K562 (cell line): ENCODE measurements around the gene TMEM184B. TPM values are rescaled to one million over a fixed set of nuclear protein-coding genes. Genes with fewer than 3 reads are reported as not detected.
A peak's percentile ranks its signal among the peaks of the same experiment; 100 is the strongest.

Experiments
- ATF3 ChIP-seq, 2 experiments: fragments of 450-650 bp in 1 of 2; sonication (generic) in 1 of 2; formaldehyde crosslinking in 1 of 2; IDR thresholded peaks in 1 of 2; conservative IDR thresholded peaks in 1 of 2; 2 replicates each; pipeline versions ENCODE4 v1.6.1 to v1.8.1; 2016 to 2023; ENCODE audit warnings: mild to moderate bottlenecking in 2 of 2, moderate library complexity in 2 of 2, inconsistent platforms in 1 of 2, missing genetic modification reagents in 1 of 2
- BCLAF1 ChIP-seq, 2 experiments: fragments of 450-650 bp in 1 of 2; IDR thresholded peaks; 2 replicates each; pipeline ENCODE4 v1.6.1; 2011 to 2017; ENCODE audit warnings: low read depth in 2 of 2, antibody characterized with exemption in 1 of 2, borderline replicate concordance in 1 of 2, low read length in 1 of 2, mild to moderate bottlenecking in 1 of 2, mixed read lengths in 1 of 2; ENCODE audit not compliant: control insufficient read depth in 1 of 2
- BDP1 ChIP-seq: IDR thresholded peaks from 3 replicates; pipeline ENCODE4 v1.6.1; 2011; ENCODE audit not compliant: insufficient read length, insufficient read depth
- CHCHD3 ChIP-seq: fragments of 250-450 bp; sonication (Bioruptor Pico); IDR thresholded peaks from 2 replicates; pipeline ENCODE4 v2.1.2; 2022; ENCODE audit warnings: mild to moderate bottlenecking
- CHD1 ChIP-seq: fragments of 200-600 bp; sonication (generic); IDR thresholded peaks from one replicate; pipeline ENCODE4 v1.6.1; 2012; ENCODE audit warnings: mild to moderate bottlenecking, moderate library complexity, low read length, inconsistent platforms
- E2F1 ChIP-seq: sonication (generic); formaldehyde crosslinking; IDR thresholded peaks from 2 replicates; pipeline ENCODE4 v1.8.1; 2023; ENCODE audit warnings: mild to moderate bottlenecking, missing genetic modification reagents, moderate library complexity
- E2F4 ChIP-seq: sonication (generic); formaldehyde crosslinking; IDR thresholded peaks from 2 replicates; pipeline ENCODE4 v1.8.0; 2022; ENCODE audit warnings: mild to moderate bottlenecking, low read depth, missing genetic modification reagents
- KLF16 ChIP-seq: IDR thresholded peaks from 2 replicates; pipeline ENCODE4 v1.6.1; 2016; ENCODE audit warnings: antibody characterized with exemption
- L3MBTL2 ChIP-seq: fragments of 450-650 bp; IDR thresholded peaks from 2 replicates; pipeline ENCODE4 v1.6.1; 2016; ENCODE audit warnings: mild to moderate bottlenecking, moderate library complexity
- NELFE ChIP-seq: IDR thresholded peaks from 2 replicates; pipeline ENCODE4 v1.6.1; 2011; ENCODE audit warnings: mild to moderate bottlenecking; ENCODE audit not compliant: insufficient read depth, insufficient read length
- NEUROD1 ChIP-seq: fragments of 150-350 bp; IDR thresholded peaks from 2 replicates; pipeline ENCODE4 v1.6.1; 2014; ENCODE audit warnings: borderline replicate concordance, low read length, low read depth; ENCODE audit not compliant: partially characterized antibody
- NR4A1 ChIP-seq, 2 experiments: fragments of 250-450 bp in 1 of 2; fragments of 450-650 bp in 1 of 2; sonication (Bioruptor Pico) in 1 of 2; IDR thresholded peaks; 2 replicates each; pipeline versions ENCODE4 v1.4.0 to v1.6.1; 2016 to 2020; ENCODE audit warnings: mild to moderate bottlenecking in 2 of 2, missing compliant biosample characterization in 1 of 2, missing genetic modification characterization in 1 of 2, moderate library complexity in 1 of 2
- PHB ChIP-seq: fragments of 250-450 bp; sonication (Bioruptor Pico); IDR thresholded peaks from 2 replicates; pipeline ENCODE4 v1.5.0; 2021
- PHB2 ChIP-seq: fragments of 450-650 bp; IDR thresholded peaks from 2 replicates; pipeline ENCODE4 v1.6.1; 2017; ENCODE audit warnings: low read depth
- RFX1 ChIP-seq: fragments of 450-650 bp; IDR thresholded peaks from 2 replicates; pipeline ENCODE4 v1.6.1; 2016; ENCODE audit warnings: mild to moderate bottlenecking, moderate library complexity
- SIN3A ChIP-seq, 2 experiments: fragments of 150-350 bp in 1 of 2; IDR thresholded peaks; 2 replicates each; pipeline ENCODE4 v1.6.1; 2011 to 2016; ENCODE audit warnings: borderline replicate concordance in 2 of 2, low read depth in 2 of 2, low read length in 2 of 2, mild to moderate bottlenecking in 2 of 2, moderate library complexity in 2 of 2; ENCODE audit not compliant: control insufficient read depth in 1 of 2
- SREBF1 ChIP-seq: fragments of 150-350 bp; IDR thresholded peaks from 2 replicates; pipeline ENCODE4 v1.6.1; 2014; ENCODE audit warnings: antibody characterized with exemption, low read depth, low read length, borderline replicate concordance
- SREBF2 ChIP-seq: sonication (generic); formaldehyde crosslinking; IDR thresholded peaks from 2 replicates; pipeline ENCODE4 v1.4.0; 2020; ENCODE audit warnings: mild to moderate bottlenecking, missing genetic modification reagents
- TCFL5 ChIP-seq: fragments of 250-450 bp; sonication (Bioruptor Pico); conservative IDR thresholded peaks from 2 replicates; pipeline ENCODE4 v1.6.1; 2021; ENCODE audit warnings: mild to moderate bottlenecking, moderate library complexity, matching md5 sums
- ZFX ChIP-seq: sonication (generic); formaldehyde crosslinking; IDR thresholded peaks from 2 replicates; pipeline ENCODE4 v1.8.0; 2022; ENCODE audit warnings: mild to moderate bottlenecking, missing genetic modification reagents, moderate library complexity
- ZNF134 ChIP-seq: fragments of 250-450 bp; sonication (Bioruptor Pico); conservative IDR thresholded peaks from 2 replicates; pipeline ENCODE4 v1.4.0; 2020
- ZNF24 ChIP-seq: fragments of 450-650 bp; IDR thresholded peaks from 2 replicates; pipeline ENCODE4 v1.6.1; 2016
- polyA plus RNA-seq, 8 experiments: library from polyadenylated mRNA; depleted of rRNA in 4 of 8; stranded (reverse) in 5 of 8; unstranded in 3 of 8; fragments of >200 nt; fragmentation: Nextera tagmentation in 2 of 8; fragmentation: Illumina TruSeq in 1 of 8; extraction: Ambion mirVana in 2 of 8; extraction: Trizol in 1 of 8; gene quantifications; 2 replicates each; pipeline versions ENCODE4 v1.2.1 to v1.2.3, GENCODE V29; 2011 to 2014; ENCODE audit warnings: inconsistent platforms in 1 of 8, missing spikeins in 1 of 8
- total RNA-seq, 7 experiments: library from RNA; depleted of rRNA in 6 of 7; stranded (reverse); fragments of >200 nt in 6 of 7; fragmentation: Illumina TruSeq in 2 of 7; extraction: Trizol in 2 of 7; gene quantifications; 2 replicates each; pipeline versions ENCODE4 v1.2.1 to v1.2.3, GENCODE V29; 2011 to 2021; ENCODE audit warnings: low replicate concordance in 1 of 7

TMEM184B gene
- total and polyA plus RNA-seq, 9 of the 15 experiments (the other 6 are each of a cell fraction or from before 2014, with no cell fraction given) = 0.31 to 25.1 (median 6.2) TPM

- TF ChIP-seq CHCHD3 (CRISPR knock-in tag) = no peak
- peak; percentile 16 for TF ChIP-seq NEUROD1
- TF ChIP-seq SREBF1 = no peak
- TF ChIP-seq PHB (CRISPR knock-in tag) = no peak
- TF ChIP-seq E2F1 (CRISPR knock-in tag) = no peak
- TF ChIP-seq ZNF24 = no peak
- no peak for TF ChIP-seq ATF3 (IDR thresholded peaks at IDR 0.05)
- TF ChIP-seq ATF3 (CRISPR knock-in tag; conservative IDR thresholded peaks at IDR 0.05) = no peak
- no peak for TF ChIP-seq SREBF2 (CRISPR knock-in tag)
- TF ChIP-seq BDP1 = no peak
- TF ChIP-seq TCFL5 (CRISPR knock-in tag) = no peak
- no peak for TF ChIP-seq PHB2
- TF ChIP-seq NR4A1 (CRISPR knock-in tag; IDR thresholded peaks at IDR 0.05) = 0 out of 2 replicates have a peak, but pooled peaks have one; percentile 41
- 0 out of 2 replicates have a peak, but pooled peaks have one; percentile 45 for TF ChIP-seq NR4A1 (tag; IDR thresholded peaks at IDR 0.05)
- TF ChIP-seq E2F4 (CRISPR knock-in tag) = no peak
- peak; percentile 93 for TF ChIP-seq L3MBTL2
- no peak for TF ChIP-seq BCLAF1 (IDR thresholded peaks at IDR 0.05; ENCODE audit: borderline replicate concordance in 1 of 2, control insufficient read depth in 1 of 2, low read depth in 2 of 2, low read length in 1 of 2)
- TF ChIP-seq ZFX = peak; percentile 53
- no peak for TF ChIP-seq ZNF134
- TF ChIP-seq CHD1 = no peak
- peak; percentile 50 to 69; a peak in 1 of 4 replicates for TF ChIP-seq SIN3A (IDR thresholded peaks at IDR 0.05; ENCODE audit: borderline replicate concordance in 2 of 2, control insufficient read depth in 1 of 2, low read depth in 2 of 2, low read length in 2 of 2)
- TF ChIP-seq RFX1 = no peak
- no peak for TF ChIP-seq NELFE
- TF ChIP-seq KLF16 = no peak
Observed at GRCh38 chr22:38317995-38318715, 45.3 kb upstream of the TMEM184B start (continued).
